ENCODE measurements around the gene MOB2.

DNA sequence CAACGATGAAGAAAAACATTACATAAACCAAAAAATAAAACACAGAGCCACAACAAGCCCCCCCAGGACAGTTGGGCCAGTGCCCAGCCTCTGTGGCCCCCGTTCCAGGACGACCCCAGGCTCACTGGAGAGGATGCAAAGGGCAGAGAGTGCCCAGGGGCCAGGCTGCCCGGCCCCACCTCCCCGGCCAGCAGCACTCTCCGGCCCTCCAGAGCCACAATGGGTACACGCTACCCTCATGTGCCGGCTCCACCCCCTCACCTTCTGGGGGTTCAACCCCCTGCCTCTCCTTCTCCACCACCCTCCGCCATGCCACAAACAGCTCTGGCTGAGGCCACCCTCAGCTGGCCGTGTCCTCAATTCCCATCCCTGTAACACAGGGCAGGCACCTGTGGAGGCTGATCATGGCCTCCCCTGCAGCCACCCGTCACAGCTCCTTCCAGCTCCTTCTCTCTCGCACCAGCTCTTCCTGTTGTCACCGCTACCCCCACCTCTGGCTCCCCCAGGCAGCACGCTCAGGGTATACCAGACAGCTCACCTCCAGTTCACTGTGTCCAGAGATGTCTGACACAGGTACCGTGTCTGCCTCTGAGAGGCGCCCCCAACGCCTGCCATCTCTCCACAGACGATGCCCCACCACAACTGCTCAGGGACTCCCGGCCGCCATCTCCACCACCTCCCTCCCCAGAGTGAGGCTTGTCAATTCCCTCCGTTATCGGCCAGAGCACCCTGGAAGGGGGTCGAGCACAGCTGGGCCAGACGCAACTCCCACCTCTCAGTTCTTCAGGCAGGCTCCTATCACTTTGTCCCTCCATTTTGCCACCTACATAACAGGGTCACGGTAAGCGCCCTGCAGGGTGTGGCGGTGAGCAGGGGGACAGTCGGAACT lies 30.8 kb upstream of the MOB2 start:
- TF ChIP-seq, protein P1, sequence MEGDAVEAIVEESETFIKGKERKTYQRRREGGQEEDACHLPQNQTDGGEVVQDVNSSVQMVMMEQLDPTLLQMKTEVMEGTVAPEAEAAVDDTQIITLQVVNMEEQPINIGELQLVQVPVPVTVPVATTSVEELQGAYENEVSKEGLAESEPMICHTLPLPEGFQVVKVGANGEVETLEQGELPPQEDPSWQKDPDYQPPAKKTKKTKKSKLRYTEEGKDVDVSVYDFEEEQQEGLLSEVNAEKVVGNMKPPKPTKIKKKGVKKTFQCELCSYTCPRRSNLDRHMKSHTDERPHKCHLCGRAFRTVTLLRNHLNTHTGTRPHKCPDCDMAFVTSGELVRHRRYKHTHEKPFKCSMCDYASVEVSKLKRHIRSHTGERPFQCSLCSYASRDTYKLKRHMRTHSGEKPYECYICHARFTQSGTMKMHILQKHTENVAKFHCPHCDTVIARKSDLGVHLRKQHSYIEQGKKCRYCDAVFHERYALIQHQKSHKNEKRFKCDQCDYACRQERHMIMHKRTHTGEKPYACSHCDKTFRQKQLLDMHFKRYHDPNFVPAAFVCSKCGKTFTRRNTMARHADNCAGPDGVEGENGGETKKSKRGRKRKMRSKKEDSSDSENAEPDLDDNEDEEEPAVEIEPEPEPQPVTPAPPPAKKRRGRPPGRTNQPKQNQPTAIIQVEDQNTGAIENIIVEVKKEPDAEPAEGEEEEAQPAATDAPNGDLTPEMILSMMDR (IDR thresholded peaks at IDR 0.05; ENCODE audit: insufficient read depth, low read depth, low read length): no peak
- no peak for TF ChIP-seq EZH2 (IDR thresholded peaks at IDR 0.05; ENCODE audit: insufficient read depth, low read length)
